Measurements from ENCODE around the gene UBASH3B.

The UBASH3B gene

DNA sequence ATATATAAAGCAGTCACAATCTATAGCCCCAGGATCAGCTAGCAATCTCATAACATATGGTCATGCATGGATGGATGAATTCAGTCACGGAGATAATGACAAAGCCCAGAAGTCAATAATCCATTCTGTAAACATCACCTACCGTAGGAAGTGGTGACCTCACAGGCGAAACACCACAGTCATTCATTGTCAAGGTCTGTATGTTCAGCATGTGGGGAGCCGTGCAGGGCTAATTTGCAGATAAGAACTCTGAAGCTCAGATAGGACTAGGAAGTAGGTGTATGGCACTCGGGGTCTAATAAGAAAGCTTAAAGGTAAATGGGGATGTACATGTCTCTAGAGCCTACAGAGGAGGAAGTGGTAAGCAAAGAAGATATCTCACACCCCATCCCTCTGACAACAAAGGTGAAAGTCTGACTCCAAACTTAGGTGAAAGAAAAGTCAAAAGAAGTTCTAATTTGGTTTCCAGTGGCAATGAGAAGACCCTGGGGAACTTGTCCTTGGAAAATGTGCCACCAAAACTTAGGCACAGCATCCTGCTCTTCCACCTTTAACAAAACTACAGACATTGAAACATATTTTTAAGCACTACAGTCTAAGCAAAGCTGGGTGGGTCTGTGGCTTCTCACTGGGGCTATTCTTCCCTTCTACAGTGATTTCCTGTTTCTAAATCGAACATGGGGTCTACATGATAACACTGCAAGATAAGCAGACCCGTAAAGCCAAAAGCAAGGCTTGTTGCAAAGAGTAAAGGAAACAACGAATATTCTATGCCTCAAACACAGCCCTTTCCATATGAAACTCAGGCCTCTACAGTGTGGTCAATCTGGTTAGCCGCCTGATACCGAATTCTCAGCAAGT is 188.0 kb downstream of the UBASH3B start:
- no peak overlapping the region for H3K4me3 ChIP-seq (ENCODE audit: low read depth, low read length)
- TF ChIP-seq, protein P1, sequence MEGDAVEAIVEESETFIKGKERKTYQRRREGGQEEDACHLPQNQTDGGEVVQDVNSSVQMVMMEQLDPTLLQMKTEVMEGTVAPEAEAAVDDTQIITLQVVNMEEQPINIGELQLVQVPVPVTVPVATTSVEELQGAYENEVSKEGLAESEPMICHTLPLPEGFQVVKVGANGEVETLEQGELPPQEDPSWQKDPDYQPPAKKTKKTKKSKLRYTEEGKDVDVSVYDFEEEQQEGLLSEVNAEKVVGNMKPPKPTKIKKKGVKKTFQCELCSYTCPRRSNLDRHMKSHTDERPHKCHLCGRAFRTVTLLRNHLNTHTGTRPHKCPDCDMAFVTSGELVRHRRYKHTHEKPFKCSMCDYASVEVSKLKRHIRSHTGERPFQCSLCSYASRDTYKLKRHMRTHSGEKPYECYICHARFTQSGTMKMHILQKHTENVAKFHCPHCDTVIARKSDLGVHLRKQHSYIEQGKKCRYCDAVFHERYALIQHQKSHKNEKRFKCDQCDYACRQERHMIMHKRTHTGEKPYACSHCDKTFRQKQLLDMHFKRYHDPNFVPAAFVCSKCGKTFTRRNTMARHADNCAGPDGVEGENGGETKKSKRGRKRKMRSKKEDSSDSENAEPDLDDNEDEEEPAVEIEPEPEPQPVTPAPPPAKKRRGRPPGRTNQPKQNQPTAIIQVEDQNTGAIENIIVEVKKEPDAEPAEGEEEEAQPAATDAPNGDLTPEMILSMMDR (IDR thresholded peaks at IDR 0.05; ENCODE audit: low read depth, low read length), result no peak

DNA sequence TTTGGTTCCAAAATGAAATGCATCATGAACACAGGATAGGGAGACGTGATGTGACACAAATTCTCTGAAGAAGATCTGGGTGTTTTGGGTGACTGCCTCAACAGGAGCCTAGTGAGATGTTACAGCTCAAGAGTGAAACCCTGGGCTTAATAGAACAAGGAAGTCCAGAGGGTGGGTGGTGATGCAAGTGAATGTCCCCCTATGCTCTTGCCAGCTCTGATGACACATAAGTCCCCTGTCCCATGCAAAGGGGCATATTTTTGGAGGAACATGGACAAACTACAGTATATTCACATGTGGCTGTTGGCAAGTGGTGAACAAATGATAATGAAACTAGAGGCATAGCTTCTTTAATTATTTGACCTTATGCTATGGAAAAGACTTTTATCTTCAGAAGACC is 191.9 kb downstream of the UBASH3B start:
- TF ChIP-seq, protein P1 (IDR thresholded peaks at IDR 0.05; ENCODE audit: low read depth, low read length), result no peak
- no peak overlapping the region for H3K4me3 ChIP-seq (ENCODE audit: low read depth, low read length)

DNA sequence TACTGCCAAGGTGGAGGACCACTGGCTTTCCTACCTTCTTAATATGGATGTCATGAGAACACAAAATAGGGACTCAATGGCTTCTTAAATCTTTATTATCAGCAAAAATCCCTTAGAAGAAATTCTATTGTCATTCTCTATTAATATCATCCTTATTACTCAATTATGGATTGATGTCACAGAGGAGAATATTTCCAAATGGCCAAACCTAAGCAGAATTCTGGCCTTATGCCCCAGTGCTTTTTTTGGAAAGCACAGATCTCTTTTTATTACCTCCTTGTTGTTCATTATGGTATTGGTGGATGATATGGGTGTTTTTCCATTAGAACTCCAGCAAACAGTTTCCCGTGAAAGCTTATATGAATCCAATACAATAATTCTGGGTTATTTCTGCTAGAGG is 192.7 kb downstream of the UBASH3B start:
- TF ChIP-seq, protein P1 (IDR thresholded peaks at IDR 0.05; ENCODE audit: low read depth, low read length), result no peak
- no peak overlapping the region for H3K4me3 ChIP-seq (ENCODE audit: low read depth, low read length)

DNA sequence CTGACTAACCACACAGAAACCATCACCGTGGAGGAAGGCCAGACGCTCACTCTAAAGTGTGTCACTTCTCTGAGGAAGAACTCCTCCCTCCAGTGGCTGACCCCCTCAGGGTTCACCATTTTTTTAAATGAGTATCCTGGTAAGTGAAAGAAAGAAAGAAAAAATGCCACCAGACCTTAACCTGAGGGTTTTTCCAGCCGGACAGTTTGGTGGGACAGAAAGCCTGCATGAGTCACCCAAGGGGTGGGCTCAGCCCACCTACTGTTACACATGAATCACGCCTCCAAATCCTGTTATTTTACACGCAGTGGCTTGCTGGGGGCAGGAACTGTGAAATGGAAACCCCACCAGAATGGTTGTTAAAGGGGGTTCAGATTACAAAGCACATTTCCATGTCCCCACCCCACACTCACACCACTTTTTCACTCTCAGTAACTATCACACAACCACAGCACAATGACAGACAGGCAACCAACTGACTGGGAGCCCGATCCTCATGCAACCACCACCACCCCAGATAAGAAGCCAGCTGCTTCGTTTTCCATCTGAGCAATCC is 194.6 kb downstream of the UBASH3B start:
- TF ChIP-seq, protein P1 (IDR thresholded peaks at IDR 0.05; ENCODE audit: low read depth, low read length), result no peak
- no peak overlapping the region for H3K4me3 ChIP-seq (ENCODE audit: low read depth, low read length)

DNA sequence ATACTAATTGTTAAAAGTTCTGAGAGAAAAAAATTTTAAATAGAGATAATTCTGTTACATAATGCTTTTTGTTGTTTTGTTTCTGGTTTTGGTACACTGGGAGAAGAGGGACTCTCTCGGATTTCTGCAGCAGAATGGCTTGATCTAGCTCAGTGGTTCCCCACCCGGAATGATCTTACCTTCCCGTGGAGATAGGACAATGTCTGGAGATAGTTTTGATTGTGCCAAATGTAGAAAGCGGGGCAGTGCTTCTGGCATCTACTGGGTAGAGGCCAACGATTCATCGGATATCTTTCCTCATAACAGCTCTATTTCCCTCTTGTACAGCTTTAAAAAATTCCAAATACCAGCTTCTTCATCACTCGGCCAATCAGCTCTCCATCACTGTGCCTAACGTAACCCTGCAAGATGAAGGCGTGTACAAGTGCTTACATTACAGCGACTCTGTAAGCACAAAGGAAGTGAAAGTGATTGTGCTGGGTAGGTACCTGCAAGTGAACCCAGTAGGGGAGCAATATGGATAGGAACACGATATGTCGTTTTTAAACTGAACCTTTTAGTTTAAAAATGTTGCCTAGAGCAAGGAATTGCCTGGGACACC is 195.9 kb downstream of the UBASH3B start:
- H3K4me3 ChIP-seq (ENCODE audit: low read depth, low read length), result no peak overlapping the region
- TF ChIP-seq, protein P1 (IDR thresholded peaks at IDR 0.05; ENCODE audit: low read depth, low read length), result no peak

DNA sequence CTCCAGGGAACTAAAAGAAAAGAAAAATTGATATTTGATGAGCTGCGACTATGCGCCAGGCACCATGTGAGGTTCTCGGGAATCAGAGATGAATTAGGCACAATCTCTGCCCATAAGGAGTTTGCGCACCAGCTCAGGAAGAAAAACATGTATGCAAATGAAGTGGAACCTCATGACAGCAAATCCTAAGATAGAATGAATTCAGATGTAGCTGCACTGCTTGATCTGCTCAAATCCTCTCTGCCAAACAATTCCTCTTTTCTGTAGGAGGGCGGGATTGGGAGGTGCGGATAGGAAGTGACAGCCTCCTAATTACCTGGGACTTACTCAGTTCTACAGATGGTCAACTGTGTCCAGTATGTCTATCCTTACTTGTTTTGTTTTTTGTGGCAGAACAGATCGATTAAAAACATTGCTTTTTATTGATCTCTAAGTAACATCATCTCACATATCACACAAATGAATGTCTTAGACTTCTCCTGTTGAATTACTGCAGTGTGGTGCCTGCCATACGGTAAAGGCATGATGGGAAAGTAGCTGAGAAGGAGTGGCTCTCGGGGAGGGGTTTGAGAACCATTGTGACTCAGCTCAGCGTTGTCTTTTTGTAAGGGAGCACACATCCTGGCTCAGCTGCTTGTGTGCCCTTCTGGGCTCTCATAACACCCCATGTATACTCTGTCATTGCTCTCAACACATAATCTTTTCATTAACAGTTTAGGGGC is 196.7 kb downstream of the UBASH3B start:
- no peak overlapping the region for H3K4me3 ChIP-seq (ENCODE audit: low read depth, low read length)
- TF ChIP-seq, protein P1 (IDR thresholded peaks at IDR 0.05; ENCODE audit: low read depth, low read length), result no peak

Data from WI38 (cell line).